ENCODE measurements around the gene EEF1G.

Gene EEF1G

DNA sequence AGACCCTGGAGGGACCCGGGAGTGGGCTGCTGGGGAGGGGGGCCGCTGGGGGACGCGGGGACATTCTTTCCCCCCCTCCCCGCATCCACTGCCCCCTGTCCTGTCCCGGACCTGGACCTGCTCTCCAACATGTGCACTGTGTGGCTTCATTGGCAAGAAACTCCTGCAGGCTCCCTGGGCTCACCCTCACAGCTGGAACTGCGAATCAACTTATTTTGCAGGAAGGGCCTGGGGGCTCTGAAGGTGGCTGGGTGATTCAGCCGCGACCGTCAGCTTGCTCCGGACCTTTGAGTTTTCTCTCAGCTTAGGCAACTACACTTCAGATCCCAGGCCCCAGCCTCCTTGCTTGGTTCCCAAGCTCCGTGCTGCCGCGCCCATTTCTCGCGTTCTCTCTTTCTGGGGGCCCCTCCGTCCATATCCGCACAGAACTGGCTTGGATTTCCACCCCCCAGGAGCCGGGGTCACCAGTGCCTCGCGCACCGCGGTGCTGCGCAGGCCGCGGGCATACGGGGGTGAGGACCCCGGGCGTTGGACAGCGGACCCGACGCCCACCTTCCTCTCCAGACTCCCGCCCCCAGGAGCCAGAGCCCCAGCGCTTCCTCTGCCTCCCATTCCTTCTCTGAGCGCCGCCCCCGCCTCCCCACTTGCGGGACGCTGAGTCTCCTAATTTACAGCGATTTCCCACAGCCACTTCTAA, 26.6 kb downstream of the EEF1G start:
- intact Hi-C loops (cut with DNase I), result loop anchor here (10.0 kb wide), 1 partner anchor 152 kb away; no protein-coding TSS in a partner anchor
- peak in 4 of 42 donors; percentile 23 to 55 (median 44) for DNase-seq

DNA sequence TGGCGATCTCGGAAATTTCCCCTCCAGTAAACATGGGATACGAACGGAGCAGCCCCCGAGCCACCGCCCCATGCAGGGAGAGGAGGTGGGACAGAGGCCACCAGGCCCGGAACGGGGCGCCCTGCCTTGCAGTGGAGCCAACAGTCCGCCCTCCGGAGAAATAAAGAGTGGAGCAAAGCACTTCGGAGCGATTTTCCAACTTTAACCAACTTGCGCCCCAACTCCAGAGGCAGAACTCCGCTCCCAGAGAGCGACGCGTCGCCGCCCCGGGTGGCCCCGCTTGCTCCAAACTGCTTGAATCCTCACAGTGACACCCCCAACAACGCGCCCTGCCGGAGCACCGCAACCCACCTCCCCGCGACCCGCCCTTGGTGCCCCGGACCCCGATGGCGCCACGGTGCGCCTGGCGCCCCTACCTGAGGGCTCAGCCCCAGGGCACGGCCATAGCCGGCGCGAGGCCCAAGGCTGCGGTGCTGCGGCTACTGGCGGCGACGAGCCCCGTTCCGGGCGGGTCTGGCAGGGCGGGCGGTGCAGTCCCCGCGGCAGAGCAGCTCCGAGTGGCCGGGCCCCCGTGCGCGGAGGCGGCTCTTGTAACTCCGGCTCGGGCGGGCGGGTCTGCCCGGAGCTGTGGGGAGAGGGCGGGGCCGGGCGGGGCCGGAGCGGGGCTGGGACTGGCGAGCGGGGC, 27.3 kb downstream of the EEF1G start, which contains the start of gene AHNAK:
Gene AHNAK, minus strand, starts transcription at position 563 of the 685 bp plus-strand sequence. CDS start 10,708 bp downstream, outside the sequence.
- intact Hi-C loops (cut with DNase I), result loop anchor here (10.0 kb wide), 1 partner anchor 152 kb away; no protein-coding TSS in a partner anchor
- peak in 18 of 42 donors; percentile 23 to 69 (median 52) for DNase-seq

DNA sequence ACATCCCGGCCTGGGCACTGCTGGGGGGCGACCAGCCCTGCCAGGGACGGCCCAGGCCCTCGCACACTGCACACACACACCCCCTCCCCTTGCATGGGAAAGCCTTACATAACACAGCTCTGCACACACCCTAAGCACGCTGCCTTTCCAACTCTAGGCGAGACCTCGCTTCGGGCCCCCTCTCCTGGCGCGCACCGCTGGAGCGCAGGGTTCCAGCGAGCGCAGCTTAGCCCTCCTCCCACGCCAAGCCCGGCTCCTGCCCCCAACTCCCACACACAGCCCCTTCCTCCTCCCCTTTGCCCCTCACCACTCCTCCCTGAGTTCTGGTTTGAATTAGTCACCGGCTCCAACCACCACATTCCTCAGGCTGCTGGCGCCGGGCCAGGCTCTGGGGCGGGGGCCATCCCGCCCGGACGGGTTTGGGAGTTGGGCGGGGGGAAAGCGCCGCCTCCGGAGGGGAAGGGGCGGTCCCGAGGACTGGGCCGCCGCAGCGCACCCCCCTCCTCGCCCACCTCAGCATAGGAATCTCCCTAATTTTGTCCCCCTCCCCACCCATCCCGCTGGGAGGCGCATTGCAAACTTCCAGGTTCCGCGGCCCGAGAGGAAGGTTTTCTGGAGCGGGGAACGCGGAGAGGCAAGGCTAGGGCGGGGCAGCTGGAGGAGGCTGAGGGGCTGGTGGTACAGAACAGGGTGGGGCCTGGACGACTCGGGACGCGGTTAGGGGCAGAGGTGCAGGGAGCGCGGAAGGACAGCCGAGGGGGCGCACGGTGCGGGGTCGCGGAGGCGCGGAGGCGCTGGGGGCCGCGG, 28.1 kb downstream of the EEF1G start:
- intact Hi-C loops (cut with DNase I), result loop anchor here (10.0 kb wide), 1 partner anchor 151 kb away; no protein-coding TSS in a partner anchor

DNA sequence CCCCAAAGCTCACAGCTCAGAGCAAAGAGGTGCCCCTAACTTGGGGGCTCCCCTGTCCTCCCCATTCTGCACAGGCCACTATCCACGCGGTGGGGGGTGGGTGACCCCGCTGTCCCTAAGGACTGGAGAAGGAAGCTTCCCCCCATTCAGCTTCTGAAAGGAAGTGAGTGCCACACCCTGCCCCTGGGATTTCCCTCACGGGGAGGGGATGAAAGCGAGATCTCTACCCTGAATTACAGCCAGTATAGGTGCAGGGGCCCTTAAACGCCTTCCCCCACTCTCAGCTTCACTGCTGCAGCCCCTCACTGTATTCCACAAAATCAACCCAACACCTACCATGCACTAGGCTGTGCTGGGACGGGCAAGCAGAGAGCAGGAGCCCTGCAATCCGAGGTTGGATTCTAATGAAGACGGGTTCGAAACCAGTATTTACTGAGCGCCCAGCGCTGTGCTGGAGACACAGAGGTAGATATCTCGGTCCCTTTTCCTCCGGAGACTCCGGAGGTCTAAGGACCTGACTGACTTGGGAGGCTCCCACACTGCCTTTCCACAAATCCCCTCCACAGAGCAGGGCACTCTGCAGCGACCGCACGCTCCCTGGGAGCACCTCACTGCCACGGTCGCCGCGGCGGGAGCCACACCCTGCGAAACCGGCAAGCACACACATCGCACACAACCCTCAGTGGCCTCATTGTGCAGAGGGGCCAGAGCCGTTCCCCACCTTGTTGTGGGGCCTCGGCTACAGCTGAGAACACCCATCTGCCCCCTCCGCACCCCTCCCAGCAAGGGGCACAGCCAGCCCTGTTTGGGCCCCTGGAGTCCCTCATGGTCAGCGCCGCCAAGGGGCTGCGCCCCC, 28.9 kb downstream of the EEF1G start:
- intact Hi-C loops (cut with DNase I), result loop anchor here (5.0 to 10.0 kb wide), 3 partner anchors 48 to 150 kb away; no protein-coding TSS in a partner anchor

More for the DNA sequence above, 28.1 kb downstream of the EEF1G start:
- peak in 31 of 42 donors; percentile 36 to 80 (median 57) for DNase-seq

DNA sequence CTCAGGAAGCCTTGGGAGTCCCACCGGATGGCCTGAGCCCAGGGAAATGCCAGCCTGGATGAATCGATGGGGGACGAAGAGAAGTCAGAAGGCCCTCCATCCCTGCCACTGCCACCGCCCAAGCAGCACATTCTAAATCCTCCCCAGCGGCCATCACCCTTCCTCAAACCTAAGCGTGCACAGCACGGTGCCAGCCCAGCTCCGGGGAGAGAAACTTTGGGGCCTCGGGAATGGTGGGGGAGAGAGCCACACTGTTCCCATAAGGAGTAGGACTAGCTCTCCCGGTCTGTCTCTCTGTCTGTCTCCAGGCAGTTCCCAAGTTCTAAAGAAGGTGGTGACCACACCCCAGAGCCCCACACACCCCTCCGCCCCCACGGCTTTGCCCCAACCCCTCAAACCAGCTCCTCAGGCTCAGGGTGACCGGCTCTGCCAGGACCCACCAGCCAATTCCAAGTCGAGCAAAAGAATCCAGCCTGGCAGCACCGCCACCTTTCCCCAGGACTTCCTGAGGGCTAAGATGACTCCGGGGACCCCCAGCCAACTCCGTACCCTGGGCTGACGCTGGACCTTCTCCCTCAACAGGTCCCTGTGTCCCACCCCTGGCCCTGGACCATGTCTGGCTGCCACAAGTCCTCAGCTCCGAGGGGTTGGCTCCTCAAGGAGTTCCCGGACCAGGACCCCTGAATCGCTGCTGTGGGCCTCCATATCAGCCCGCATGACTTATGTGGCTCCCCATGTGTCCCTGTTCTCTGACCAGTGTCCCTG, 29.8 kb downstream of the EEF1G start:
- intact Hi-C loops (cut with DNase I), result loop anchor here (5.0 to 10.0 kb wide), 3 partner anchors 47 to 149 kb away; no protein-coding TSS in a partner anchor

More for the DNA sequence above, 28.9 kb downstream of the EEF1G start:
- no peak for DNase-seq

DNA sequence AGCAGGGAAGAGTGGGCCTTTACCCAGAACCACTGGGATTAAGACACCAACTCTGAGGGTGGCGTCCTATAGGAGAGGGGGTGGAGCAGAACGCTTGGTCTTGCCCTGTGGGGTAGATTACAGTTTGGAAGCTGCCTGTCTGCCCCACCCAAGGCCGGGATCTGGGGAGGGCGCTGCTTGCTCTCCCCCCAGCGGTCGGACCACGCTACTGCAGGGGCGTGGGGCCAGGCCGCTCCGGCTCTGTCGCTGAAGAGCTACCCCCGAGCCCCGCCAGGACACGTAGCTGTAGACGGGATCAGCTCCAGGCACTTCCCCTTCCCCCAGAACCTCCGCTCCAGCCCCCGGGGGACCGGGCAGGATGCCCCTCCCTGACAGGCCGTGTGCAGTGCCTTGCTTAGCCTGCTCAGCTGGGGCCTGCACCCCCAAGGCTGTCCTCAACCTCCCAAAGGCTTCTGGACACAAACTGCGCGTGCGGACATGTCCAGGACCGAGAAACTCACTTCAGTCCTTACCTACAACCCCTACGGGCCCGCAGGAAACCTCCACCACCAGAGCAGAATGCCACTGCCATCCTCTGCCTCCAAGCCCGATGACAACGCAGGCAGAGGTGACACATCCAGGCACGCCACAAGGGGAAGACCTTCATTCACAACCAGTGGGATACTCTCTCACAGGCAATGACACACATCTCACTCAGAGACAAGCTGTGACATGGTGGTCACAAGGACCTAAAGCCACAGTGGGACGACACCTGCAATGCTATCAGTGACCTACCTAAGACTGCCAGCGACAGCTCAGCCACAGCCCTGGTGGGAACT, 30.7 kb downstream of the EEF1G start:
- peak in 40 of 42 donors; percentile 33 to 87 (median 68) for DNase-seq
- intact Hi-C loops (cut with DNase I), result loop anchor here (5.0 to 10.0 kb wide), 3 partner anchors 46 to 148 kb away; no protein-coding TSS in a partner anchor

More for the DNA sequence above, 29.8 kb downstream of the EEF1G start:
- no peak for DNase-seq

DNA sequence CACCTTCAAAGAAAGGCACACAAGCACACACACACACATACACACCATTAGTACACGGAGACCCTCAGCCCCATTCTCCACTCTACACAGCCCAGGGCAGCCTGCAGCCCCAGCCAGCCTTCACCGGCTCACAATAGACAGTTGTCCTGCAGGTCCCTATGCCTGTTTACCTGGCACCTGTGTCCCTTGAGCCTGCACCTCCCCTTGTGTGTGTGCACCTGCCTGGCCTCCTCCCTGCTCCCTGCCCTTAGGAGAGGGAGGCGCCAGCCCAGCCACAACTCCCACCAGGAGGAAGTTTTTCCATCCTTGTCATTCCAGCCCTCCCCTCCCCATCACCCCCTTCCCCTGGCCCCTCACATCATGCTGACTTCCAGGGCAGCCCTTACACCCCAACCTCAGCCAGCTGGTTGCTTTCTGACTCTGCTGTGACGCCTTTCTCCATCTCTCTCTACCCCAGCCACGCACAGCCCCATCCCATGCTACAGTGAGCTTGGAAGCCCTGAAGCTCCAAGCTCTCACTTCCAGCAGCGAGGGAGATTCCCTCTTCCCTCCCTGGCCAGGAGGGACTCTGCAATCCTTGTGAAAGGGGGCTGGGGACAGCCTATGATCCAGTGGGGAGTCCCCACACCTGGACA, 31.5 kb downstream of the EEF1G start:
- DNase-seq, result no peak
- intact Hi-C loops (cut with DNase I), result loop anchor here (5.0 to 10.0 kb wide), 3 partner anchors 45 to 147 kb away; no protein-coding TSS in a partner anchor

DNA sequence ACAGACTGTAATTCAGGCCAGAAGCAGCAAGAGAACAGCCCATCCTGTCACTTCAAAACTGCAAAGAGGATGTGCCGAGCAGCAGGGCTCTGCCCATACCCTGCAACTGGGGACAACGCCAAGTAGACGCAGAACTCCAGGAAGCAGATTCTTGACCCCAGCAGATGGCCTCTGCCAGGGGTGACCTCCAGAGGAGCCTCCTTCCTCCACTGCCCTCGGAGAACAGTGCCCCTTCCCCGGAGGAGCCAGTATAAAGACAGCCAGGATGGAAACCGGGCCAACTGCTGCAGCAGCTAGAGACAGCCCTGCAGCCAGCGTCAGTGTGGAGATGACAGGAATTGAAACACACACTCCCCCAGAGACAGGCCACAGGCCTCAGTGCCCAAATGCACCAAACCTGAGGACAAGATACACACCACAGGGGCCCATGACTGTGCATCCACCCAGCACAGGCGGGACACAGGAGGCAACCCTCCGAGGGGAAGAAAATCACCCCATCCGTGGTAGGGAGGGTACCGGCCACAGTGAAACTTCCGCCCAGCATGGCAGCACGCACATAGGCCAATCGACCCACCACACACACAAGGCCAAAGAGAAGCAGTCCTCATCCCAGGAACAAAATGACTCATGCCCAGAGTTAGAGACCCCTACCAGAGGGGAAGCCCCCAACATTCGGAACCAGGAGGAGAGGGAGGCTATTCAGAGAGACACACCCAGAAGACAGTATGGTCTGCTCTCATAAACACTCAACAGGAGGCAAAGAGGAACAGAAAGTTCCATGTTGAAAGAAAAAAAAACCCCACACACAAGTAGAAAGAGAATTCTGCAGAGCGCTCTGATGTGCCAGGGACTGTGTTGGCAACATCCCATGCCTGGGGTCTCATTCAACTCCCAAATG, 32.6 kb downstream of the EEF1G start:
- peak in 4 of 42 donors; percentile 19 to 26 (median 24) for DNase-seq
- intact Hi-C loops (cut with DNase I), result loop anchor here (5.0 to 10.0 kb wide), 3 partner anchors 44 to 146 kb away; no protein-coding TSS in a partner anchor

DNA sequence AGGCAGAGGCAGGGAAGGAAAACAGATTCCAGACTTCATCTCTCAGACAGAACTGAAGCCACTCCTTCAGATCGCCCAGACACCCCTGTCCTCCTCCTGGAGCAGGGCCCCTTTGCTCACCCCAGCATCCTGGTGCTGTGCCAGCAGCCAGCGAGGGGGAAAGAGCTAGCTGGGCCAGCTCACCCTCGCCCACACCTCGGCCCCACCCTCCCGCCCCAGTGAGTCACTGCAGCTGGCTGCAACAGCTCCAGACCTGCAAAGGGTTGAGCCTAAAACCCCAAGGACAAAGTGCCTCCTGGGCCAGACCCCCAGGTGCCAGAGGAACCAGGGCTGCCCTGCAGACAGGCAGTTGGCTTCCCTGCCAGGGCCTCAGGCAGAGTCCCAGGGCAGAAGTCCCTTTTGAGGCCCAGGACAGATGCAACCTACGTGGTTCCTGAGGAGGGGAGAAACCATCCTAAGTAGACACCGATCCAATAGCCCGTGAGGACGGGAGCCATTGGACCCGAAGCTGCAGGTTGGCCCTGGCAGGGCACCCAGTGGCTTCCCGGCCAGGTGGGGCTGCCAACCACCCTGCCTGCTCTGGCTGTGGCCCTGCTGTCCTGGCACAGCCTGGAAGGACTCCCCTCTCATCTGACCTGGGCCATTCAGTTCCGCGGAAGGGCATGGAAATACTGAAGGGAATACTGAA, 34.3 kb downstream of the EEF1G start:
- DNase-seq, result peak in 3 of 42 donors; percentile 30 to 67 (median 45)
- intact Hi-C loops (cut with DNase I), result no loop called here

DNA sequence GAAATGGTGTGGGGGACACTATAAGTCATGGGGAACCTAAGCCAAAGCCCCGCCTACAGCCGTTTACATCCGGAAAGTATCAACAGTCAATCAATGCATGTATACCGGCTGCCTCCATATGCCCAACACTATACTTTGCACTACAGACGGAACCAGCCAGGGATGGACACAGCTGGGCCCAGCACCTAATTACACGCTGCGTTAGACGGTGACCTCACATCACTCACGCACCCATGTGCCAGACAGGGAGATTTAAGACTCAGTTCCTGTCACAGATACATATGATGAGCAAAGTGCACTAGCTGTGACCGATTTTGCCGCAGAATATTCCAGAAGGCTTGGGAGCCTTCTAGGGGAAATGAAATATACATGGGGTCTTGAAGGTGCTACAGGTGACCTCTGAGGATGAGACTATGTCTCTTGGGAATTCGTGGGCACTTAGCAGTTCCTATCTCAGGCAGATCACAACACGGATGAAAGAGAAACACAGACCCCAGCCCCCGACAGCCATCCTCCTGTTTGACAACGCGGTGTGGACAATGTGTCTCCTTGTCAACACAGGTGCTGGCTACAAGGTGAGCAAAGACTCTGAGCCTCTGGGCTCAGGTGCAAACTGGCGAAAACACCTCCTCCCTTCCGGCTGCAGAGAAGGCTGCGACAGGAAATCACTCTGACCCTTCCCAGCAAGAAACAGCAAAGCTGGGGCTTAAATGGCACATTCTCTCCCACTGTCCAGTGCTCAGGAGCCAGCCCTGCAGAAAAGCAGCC, 35.0 kb downstream of the EEF1G start:
- DNase-seq, result no peak
- intact Hi-C loops (cut with DNase I), result no loop called here

DNA sequence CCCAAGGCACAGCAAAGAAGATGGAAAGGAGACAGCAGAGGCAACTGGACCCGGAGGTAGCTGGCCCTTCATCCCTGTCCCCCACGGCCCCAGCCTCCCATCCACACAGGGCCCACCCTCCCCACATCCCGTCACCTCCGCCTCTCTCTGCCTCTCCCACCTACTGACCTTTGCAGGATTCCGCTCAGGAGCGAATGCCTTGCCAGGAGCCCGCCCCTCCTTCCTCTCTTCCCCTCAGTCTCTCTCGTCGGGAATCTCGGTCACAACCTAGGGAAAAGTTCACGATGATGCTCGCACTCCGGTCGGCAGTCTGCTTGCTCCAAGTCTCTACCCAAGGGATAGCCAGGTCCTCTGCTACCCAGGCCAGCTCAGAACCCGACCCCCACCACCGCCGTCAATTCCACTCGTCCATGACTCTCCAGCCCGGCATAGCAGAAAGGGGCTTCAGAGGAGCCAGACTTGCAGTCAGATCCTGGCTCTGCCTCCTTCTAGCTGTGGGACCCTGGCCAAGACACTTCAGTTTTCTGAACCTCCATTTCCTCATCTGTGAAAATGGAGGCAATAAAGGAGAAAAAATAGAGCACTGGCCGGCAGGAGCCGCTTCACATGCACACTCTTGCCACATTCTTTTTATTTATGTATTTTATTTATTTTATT, 37.3 kb downstream of the EEF1G start:
- intact Hi-C loops (cut with DNase I), result no loop called here
- no peak for DNase-seq

DNA sequence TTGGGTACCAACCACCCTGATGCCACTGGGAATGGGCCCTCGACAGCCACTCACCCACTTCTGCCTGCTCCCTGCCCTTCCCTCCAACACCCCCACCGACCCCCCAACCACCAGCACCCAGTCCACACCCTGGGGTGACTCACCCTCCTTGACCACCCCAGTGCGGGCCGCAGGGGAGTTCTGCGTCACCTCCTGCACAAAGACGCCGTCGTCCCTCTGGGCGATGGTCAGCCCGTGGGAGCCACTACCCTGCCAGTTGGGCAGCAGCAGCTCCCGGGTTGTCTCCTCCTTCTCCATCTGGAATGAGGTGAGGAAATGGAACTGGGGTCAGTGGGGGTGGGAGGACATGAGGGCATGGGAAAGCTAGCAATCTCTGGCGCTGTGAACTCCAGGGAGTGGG, 37.9 kb downstream of the EEF1G start:
- intact Hi-C loops (cut with DNase I), result no loop called here
- DNase-seq, result no peak

Measured in head of caudate nucleus (tissue), 42 donors.